Measurements from ENCODE around the gene LMCD1. TPM values are rescaled to one million over a fixed set of nuclear protein-coding genes. Genes with fewer than 3 reads are reported as not detected.

LMCD1 gene
- total RNA-seq, 5 donors from 2014 or later (not counting 1 experiment from before 2014, with no cell fraction given): 0.61 to 1.5 (median 0.63) TPM

DNA sequence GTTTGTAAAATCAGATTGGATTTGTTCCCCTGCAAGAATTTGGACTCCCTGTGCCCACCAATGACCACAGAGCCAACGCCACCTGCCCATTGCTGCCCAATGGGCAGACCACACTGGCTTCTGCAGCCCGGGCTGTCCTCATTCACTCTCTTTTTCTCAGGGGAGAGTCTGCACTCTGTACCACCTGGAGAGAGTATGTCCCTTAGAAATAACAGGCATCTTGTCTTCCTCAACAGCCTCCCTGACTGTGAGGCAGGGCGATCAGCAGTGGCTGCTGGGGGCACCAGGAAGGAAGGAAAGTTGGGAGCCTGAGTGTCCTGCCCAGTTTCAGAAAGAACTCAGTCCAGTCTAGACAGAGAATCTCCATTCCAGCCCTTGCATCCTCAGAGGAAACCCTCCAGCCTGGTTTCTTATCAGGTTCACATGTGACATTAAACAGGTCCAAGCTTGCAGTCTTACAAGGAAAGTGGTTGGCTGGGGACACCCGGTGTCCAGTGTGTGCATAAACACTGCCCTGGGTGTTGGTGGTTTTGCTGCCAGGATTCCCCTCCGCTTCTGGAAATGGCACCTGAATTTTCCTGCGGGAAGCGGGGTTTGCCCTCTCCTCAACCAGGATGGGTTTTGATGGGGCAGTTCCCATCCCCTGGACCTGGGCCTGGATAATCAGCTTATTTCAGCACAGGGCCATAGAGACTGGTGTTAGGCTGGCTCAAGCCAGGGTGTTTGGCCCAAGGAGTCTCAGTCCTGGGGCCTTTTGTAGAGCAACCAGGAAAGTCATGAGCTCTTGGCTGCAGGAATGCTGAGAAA lies 105.8 kb downstream of the LMCD1 start:
- ATAC-seq (replicated peaks in 1 of 4): no peak
- DNase-seq: no peak
- H3K27me3 Mint-ChIP-seq: peaks cover 4 to 9% of the 10 kb centered on the region in 2 donors
- Histone ChIP-seq H3K27ac (ENCODE audit: low read length) (no peak overlapping the region), H3K9me3 (no peaks in the 10 kb centered on the region), H3K36me3 (ENCODE audit: control insufficient read depth in 2 of 2, extremely low read depth in 1 of 2, insufficient read depth in 1 of 2, low read length in 1 of 2) (no peaks in the 10 kb centered on the region), H3K27me3 (replicated peaks in 1 of 2; ENCODE audit: control insufficient read depth in 2 of 2, extremely low read depth in 1 of 2, insufficient read depth in 2 of 2, low read length in 1 of 2) (no peaks in the 10 kb centered on the region), H3K4me1 (ENCODE audit: control insufficient read depth in 1 of 2, extremely low read depth in 1 of 2, insufficient read depth in 2 of 2, low read length in 2 of 2) (no peaks in the 10 kb centered on the region), H3K4me3 (ENCODE audit: control insufficient read depth in 1 of 2, extremely low read depth in 1 of 2, low read length in 1 of 2) (no peak overlapping the region)
- H3K4me3 Mint-ChIP-seq: no peak overlapping the region
- H3K4me1 Mint-ChIP-seq: no peaks in the 10 kb centered on the region
- H3K27ac Mint-ChIP-seq: no peak overlapping the region
- H3K36me3 Mint-ChIP-seq: no peaks in the 10 kb centered on the region
- ChIA-PET CTCF (no interaction called here), POLR2A (no interaction called here)
- H3K9me3 Mint-ChIP-seq: no peaks in the 10 kb centered on the region
- whole genome bisulfite sequencing (ENCODE audit: insufficient coverage): 81% methylated on average over 4 of the region's 7 CpGs

DNA sequence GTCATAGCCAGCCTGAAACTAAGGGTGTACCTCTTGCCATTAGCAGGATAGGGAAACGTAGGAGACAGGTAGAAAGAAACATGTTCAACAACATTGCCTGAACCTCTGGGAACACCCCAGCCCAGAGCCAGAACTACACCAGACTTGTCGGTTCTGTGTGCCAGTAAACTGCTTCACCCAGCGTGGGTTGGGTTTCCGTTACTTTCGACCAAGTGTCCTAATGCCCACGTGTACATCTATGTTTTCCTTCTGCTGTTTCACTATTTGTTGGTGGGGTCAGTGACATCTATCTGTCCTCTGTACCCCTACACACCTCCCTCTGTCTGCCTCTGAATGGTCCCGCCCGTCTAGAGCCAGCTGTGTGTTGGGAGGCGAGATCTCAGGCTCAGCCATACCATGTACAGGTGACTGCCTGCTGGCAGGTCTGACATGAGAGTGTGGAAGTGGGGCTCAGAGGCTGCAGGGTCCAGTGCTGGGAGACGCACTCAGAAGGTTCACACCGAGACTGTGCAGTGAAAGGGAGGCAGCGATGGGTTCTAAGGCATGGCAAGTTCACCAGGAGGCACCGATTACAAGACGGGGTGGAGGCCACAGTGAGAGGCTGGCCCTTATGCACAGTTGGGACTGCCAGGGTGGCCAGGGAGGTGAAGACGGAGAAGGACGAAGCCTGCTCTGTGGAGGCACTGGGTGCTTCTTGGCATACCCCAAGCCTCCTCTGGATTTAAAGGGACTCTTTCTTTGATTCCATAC lies 106.6 kb downstream of the LMCD1 start:
- H3K27ac ChIP-seq (ENCODE audit: low read length): no peak overlapping the region
- H3K27me3 ChIP-seq (replicated peaks in 1 of 2; ENCODE audit: control insufficient read depth in 2 of 2, extremely low read depth in 1 of 2, insufficient read depth in 2 of 2, low read length in 1 of 2): no peaks in the 10 kb centered on the region
- no peaks in the 10 kb centered on the region for H3K36me3 ChIP-seq (ENCODE audit: control insufficient read depth in 2 of 2, extremely low read depth in 1 of 2, insufficient read depth in 1 of 2, low read length in 1 of 2)
- no peak overlapping the region for H3K4me3 ChIP-seq (ENCODE audit: control insufficient read depth in 1 of 2, extremely low read depth in 1 of 2, low read length in 1 of 2)
- Mint-ChIP-seq H3K27ac (no peak overlapping the region), H3K36me3 (no peaks in the 10 kb centered on the region), H3K9me3 (no peaks in the 10 kb centered on the region), H3K27me3 (peaks cover 4 to 9% of the 10 kb centered on the region in 2 donors), H3K4me3 (no peak overlapping the region), H3K4me1 (no peaks in the 10 kb centered on the region)
- ATAC-seq (replicated peaks in 1 of 4) (no peak), DNase-seq (no peak)
- no peaks in the 10 kb centered on the region for H3K4me1 ChIP-seq (ENCODE audit: control insufficient read depth in 1 of 2, extremely low read depth in 1 of 2, insufficient read depth in 2 of 2, low read length in 2 of 2)
- H3K9me3 ChIP-seq: no peaks in the 10 kb centered on the region
- WGBS (ENCODE audit: insufficient coverage): 80% methylated on average over 9 of the region's 16 CpGs
- ChIA-PET CTCF (no interaction called here), POLR2A (no interaction called here)

DNA sequence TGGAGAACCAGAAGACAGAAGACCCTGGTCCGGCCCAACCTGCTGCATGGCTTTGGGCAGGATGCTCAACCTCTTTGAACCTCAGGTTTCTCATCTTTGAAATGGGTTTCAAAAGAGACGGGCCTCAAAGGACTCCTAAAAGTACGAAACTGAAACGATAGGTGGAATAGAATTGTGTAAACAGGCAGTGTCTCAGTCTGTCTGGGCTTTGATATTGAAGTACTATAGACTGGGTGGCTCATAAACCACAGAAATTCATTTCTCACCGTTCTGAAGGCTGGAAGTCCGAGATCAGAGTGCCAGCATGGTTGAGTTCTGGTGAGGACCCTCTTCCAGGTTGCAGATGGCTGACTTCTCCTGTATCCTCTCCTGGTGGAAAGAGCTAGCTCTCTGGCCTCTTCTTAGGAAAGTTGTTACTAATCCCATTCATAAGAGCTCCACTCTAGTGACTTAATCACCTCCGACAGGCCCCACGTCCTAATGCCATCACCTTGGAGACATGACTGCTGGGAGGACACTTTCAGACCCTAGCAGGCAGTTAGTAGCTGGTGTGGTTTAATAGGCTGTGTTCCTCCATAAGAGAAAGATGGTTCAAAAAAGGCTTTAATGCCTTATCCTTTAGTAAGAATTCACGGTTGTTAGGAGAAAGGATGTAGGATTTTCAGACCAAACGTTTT lies 107.3 kb downstream of the LMCD1 start:
- ChIA-PET CTCF (no interaction called here), POLR2A (no interaction called here)
- Mint-ChIP-seq H3K4me3 (no peak overlapping the region), H3K9me3 (no peaks in the 10 kb centered on the region), H3K36me3 (no peaks in the 10 kb centered on the region), H3K27ac (no peak overlapping the region), H3K4me1 (no peaks in the 10 kb centered on the region), H3K27me3 (peaks cover 4 to 9% of the 10 kb centered on the region in 2 donors)
- ATAC-seq (replicated peaks in 1 of 4): no peak
- Histone ChIP-seq H3K9me3 (no peaks in the 10 kb centered on the region), H3K36me3 (ENCODE audit: control insufficient read depth in 2 of 2, extremely low read depth in 1 of 2, insufficient read depth in 1 of 2, low read length in 1 of 2) (no peaks in the 10 kb centered on the region), H3K27ac (ENCODE audit: low read length) (no peak overlapping the region), H3K4me1 (ENCODE audit: control insufficient read depth in 1 of 2, extremely low read depth in 1 of 2, insufficient read depth in 2 of 2, low read length in 2 of 2) (no peaks in the 10 kb centered on the region), H3K27me3 (replicated peaks in 1 of 2; ENCODE audit: control insufficient read depth in 2 of 2, extremely low read depth in 1 of 2, insufficient read depth in 2 of 2, low read length in 1 of 2) (no peaks in the 10 kb centered on the region), H3K4me3 (ENCODE audit: control insufficient read depth in 1 of 2, extremely low read depth in 1 of 2, low read length in 1 of 2) (no peak overlapping the region)
- 67% methylated on average over 4 of the region's 10 CpGs for WGBS (ENCODE audit: insufficient coverage)
- no peak for DNase-seq

GRCh38 chr3:8610951-8611350 lies 109.3 kb downstream of the LMCD1 start:
- Histone ChIP-seq H3K27me3 (replicated peaks in 1 of 2; ENCODE audit: control insufficient read depth in 2 of 2, extremely low read depth in 1 of 2, insufficient read depth in 2 of 2, low read length in 1 of 2) (no peaks in the 10 kb centered on the region), H3K4me1 (ENCODE audit: control insufficient read depth in 1 of 2, extremely low read depth in 1 of 2, insufficient read depth in 2 of 2, low read length in 2 of 2) (no peaks in the 10 kb centered on the region), H3K9me3 (no peaks in the 10 kb centered on the region), H3K27ac (ENCODE audit: low read length) (no peak overlapping the region), H3K4me3 (ENCODE audit: control insufficient read depth in 1 of 2, extremely low read depth in 1 of 2, low read length in 1 of 2) (no peak overlapping the region), H3K36me3 (ENCODE audit: control insufficient read depth in 2 of 2, extremely low read depth in 1 of 2, insufficient read depth in 1 of 2, low read length in 1 of 2) (no peaks in the 10 kb centered on the region)
- Mint-ChIP-seq H3K36me3 (no peaks in the 10 kb centered on the region), H3K4me3 (no peak overlapping the region), H3K9me3 (no peaks in the 10 kb centered on the region), H3K27me3 (peaks cover 4 to 9% of the 10 kb centered on the region in 2 donors), H3K27ac (no peak overlapping the region), H3K4me1 (no peaks in the 10 kb centered on the region)
- DNase-seq: no peak
- WGBS (ENCODE audit: insufficient coverage): 100% methylated on average over 2 of the region's 8 CpGs
- ChIA-PET CTCF (no interaction called here), POLR2A (no interaction called here)
- no peak for ATAC-seq (replicated peaks in 1 of 4)

GRCh38 chr3:8617921-8618320 lies 116.3 kb downstream of the LMCD1 start:
- no peak overlapping the region for H3K4me3 Mint-ChIP-seq
- no peaks in the 10 kb centered on the region for H3K9me3 ChIP-seq
- H3K27me3 ChIP-seq (replicated peaks in 1 of 2; ENCODE audit: control insufficient read depth in 2 of 2, extremely low read depth in 1 of 2, insufficient read depth in 2 of 2, low read length in 1 of 2): peaks cover 0 to 9% of the 10 kb centered on the region in 2 experiments
- ATAC-seq (replicated peaks in 1 of 4) (no peak), DNase-seq (no peak)
- H3K4me1 ChIP-seq (ENCODE audit: control insufficient read depth in 1 of 2, extremely low read depth in 1 of 2, insufficient read depth in 2 of 2, low read length in 2 of 2): peaks cover 0 to 3% of the 10 kb centered on the region in 2 experiments
- no peak overlapping the region for H3K4me3 ChIP-seq (ENCODE audit: control insufficient read depth in 1 of 2, extremely low read depth in 1 of 2, low read length in 1 of 2)
- H3K27ac ChIP-seq (ENCODE audit: low read length): no peak overlapping the region
- H3K27ac Mint-ChIP-seq: no peak overlapping the region
- CTCF ChIA-PET: no interaction called here
- H3K36me3 Mint-ChIP-seq: no peaks in the 10 kb centered on the region
- H3K36me3 ChIP-seq (ENCODE audit: control insufficient read depth in 2 of 2, extremely low read depth in 1 of 2, insufficient read depth in 1 of 2, low read length in 1 of 2): no peaks in the 10 kb centered on the region
- POLR2A ChIA-PET: no interaction called here
- H3K27me3 Mint-ChIP-seq: peaks cover 0 to under 1% of the 10 kb centered on the region in 2 donors
- WGBS (ENCODE audit: insufficient coverage): 79% methylated on average over 2 of the region's 5 CpGs
- H3K9me3 Mint-ChIP-seq: peaks cover 0 to 3% (median 0%) of the 10 kb centered on the region in 3 donors
- H3K4me1 Mint-ChIP-seq: peaks cover 0 to 2% (median 0%) of the 10 kb centered on the region in 3 donors

GRCh38 chr3:8618950-8619349 lies 117.3 kb downstream of the LMCD1 start:
- Mint-ChIP-seq H3K36me3 (no peaks in the 10 kb centered on the region), H3K27me3 (peaks cover 3 to 7% of the 10 kb centered on the region in 2 donors), H3K4me3 (no peak overlapping the region), H3K9me3 (peaks cover 0 to 3% (median 0%) of the 10 kb centered on the region in 3 donors), H3K27ac (no peak overlapping the region), H3K4me1 (peaks cover 0 to 7% (median 0%) of the 10 kb centered on the region in 3 donors)
- Histone ChIP-seq H3K27me3 (replicated peaks in 1 of 2; ENCODE audit: control insufficient read depth in 2 of 2, extremely low read depth in 1 of 2, insufficient read depth in 2 of 2, low read length in 1 of 2) (peaks cover 0 to 19% of the 10 kb centered on the region in 2 experiments), H3K4me1 (ENCODE audit: control insufficient read depth in 1 of 2, extremely low read depth in 1 of 2, insufficient read depth in 2 of 2, low read length in 2 of 2) (peaks cover 0 to 9% of the 10 kb centered on the region in 2 experiments), H3K36me3 (ENCODE audit: control insufficient read depth in 2 of 2, extremely low read depth in 1 of 2, insufficient read depth in 1 of 2, low read length in 1 of 2) (no peaks in the 10 kb centered on the region), H3K4me3 (ENCODE audit: control insufficient read depth in 1 of 2, extremely low read depth in 1 of 2, low read length in 1 of 2) (no peak overlapping the region), H3K9me3 (no peaks in the 10 kb centered on the region), H3K27ac (ENCODE audit: low read length) (no peak overlapping the region)
- 89% methylated on average over 3 of the region's 4 CpGs for whole genome bisulfite sequencing (ENCODE audit: insufficient coverage)
- no peak for ATAC-seq (replicated peaks in 1 of 4)
- POLR2A ChIA-PET: no interaction called here
- CTCF ChIA-PET: no interaction called here
- DNase-seq: no peak
